ENCODE data around the gene DNAH7. TPM values are rescaled to one million over a fixed set of nuclear protein-coding genes. Genes with fewer than 3 reads are reported as not detected.

The DNAH7 gene
- total and polyA plus RNA-seq, 8 donors, result 0.15 to 48.1 (median 0.98) TPM

GRCh38 chr2:195967336-195967735 is 101.3 kb downstream of the DNAH7 start:
- no peak for TF ChIP-seq POLR2A (IDR thresholded peaks at IDR 0.05)
- no peak for TF ChIP-seq CTCF (IDR thresholded peaks at IDR 0.05)
- no peak for TF ChIP-seq POLR2AphosphoS5 (IDR thresholded peaks at IDR 0.05)
- no peak for TF ChIP-seq EP300 (IDR thresholded peaks at IDR 0.05)
- 50 to 80% (median 63%) methylated on average over 2 of the region's 2 CpGs for WGBS, 5 donors

GRCh38 chr2:195961873-195962272 is 106.8 kb downstream of the DNAH7 start:
- Histone ChIP-seq H3K4me3 (no peak overlapping the region), H3K27me3 (no peaks in the 10 kb centered on the region), H3K9me3 (no peaks in the 10 kb centered on the region), H3K27ac (no peak overlapping the region), H3K36me3 (peaks cover 0 to 4% (median 0%) of the 10 kb centered on the region in 4 donors), H3K4me1 (no peaks in the 10 kb centered on the region)
- intact Hi-C loops (cut with DNase I; ENCODE audit: low total_unique reads), result no loop called here
- no peak for TF ChIP-seq CTCF (IDR thresholded peaks at IDR 0.05)
- no peak for TF ChIP-seq EP300 (IDR thresholded peaks at IDR 0.05)
- no peak for TF ChIP-seq POLR2A (IDR thresholded peaks at IDR 0.05)
- no peak for TF ChIP-seq POLR2AphosphoS5 (IDR thresholded peaks at IDR 0.05)
- WGBS, 5 donors, result 74 to 87% (median 81%) methylated on average over 5 of the region's 5 CpGs
- DNase-seq, result no peak

More at GRCh38 chr2:195967336-195967735, 101.3 kb downstream of the DNAH7 start:
- Histone ChIP-seq H3K4me1 (no peaks in the 10 kb centered on the region), H3K36me3 (no peaks in the 10 kb centered on the region), H3K27ac (no peak overlapping the region), H3K27me3 (no peaks in the 10 kb centered on the region), H3K9me3 (no peaks in the 10 kb centered on the region), H3K4me3 (no peak overlapping the region)
- intact Hi-C loops (cut with DNase I; ENCODE audit: low total_unique reads), result no loop called here
- no peak for DNase-seq

GRCh38 chr2:195959341-195959740 is 109.3 kb downstream of the DNAH7 start:
- DNase-seq, result no peak
- WGBS, 5 donors, result 86 to 94% (median 90%) methylated on average over 2 of the region's 2 CpGs
- no peaks in the 10 kb centered on the region for H3K27me3 ChIP-seq
- H3K36me3 ChIP-seq, result peaks cover 0 to 4% (median 0%) of the 10 kb centered on the region in 4 donors
- H3K27ac ChIP-seq, result no peak overlapping the region
- no peak for TF ChIP-seq POLR2AphosphoS5 (IDR thresholded peaks at IDR 0.05)
- TF ChIP-seq EP300 (IDR thresholded peaks at IDR 0.05), result no peak
- no peak for TF ChIP-seq POLR2A (IDR thresholded peaks at IDR 0.05)
- no peak for TF ChIP-seq CTCF (IDR thresholded peaks at IDR 0.05)
- peaks cover 0 to 7% (median 0%) of the 10 kb centered on the region in 4 donors for H3K9me3 ChIP-seq
- intact Hi-C loops (cut with DNase I; ENCODE audit: low total_unique reads), result no loop called here
- no peaks in the 10 kb centered on the region for H3K4me1 ChIP-seq
- H3K4me3 ChIP-seq, result no peak overlapping the region

GRCh38 chr2:195956725-195957124 is 111.9 kb downstream of the DNAH7 start:
- Histone ChIP-seq H3K4me1 (no peaks in the 10 kb centered on the region), H3K4me3 (no peak overlapping the region), H3K27ac (no peak overlapping the region), H3K36me3 (peaks cover 0 to 4% (median 0%) of the 10 kb centered on the region in 4 donors), H3K9me3 (peaks cover 0 to 29% (median 9%) of the 10 kb centered on the region in 4 donors), H3K27me3 (no peaks in the 10 kb centered on the region)
- TF ChIP-seq CTCF (IDR thresholded peaks at IDR 0.05) (no peak), POLR2A (IDR thresholded peaks at IDR 0.05) (no peak), POLR2AphosphoS5 (IDR thresholded peaks at IDR 0.05) (no peak), EP300 (IDR thresholded peaks at IDR 0.05) (no peak)
- intact Hi-C loops (cut with DNase I; ENCODE audit: low total_unique reads), result no loop called here
- 83 to 91% (median 89%) methylated on average over 3 of the region's 3 CpGs for WGBS, 5 donors
- no peak for DNase-seq
